Measurements from ENCODE around the gene CTU2. TPM values are rescaled to one million over a fixed set of nuclear protein-coding genes. Genes with fewer than 3 reads are reported as not detected.

Gene CTU2
- polyA plus RNA-seq, 1 donor (not counting 4 experiments of a cell fraction or from before 2014, with no cell fraction given): 6.3 TPM

DNA sequence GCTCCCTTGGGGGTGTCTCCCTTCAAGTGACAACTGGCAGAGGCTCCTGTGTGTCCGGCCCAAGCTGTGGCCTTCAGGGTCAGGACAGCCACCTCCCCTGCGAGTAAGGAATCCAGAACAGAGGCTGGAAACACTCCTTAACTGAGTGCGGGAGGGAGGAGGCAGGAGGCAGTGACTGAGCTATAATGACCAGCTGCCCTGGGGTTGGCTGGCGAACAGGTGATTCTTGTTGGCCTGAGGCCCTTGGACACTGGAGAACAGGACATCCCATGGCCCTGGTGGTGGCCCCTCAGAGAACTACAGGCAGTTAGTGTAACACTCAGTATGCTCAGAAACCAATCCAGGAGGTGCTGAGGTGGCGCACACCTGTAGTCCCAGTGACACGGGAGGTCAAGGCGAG lies 10.6 kb upstream of the CTU2 start:
- no peak overlapping the region for H3K4me2 ChIP-seq (ENCODE audit: control insufficient read depth, extremely low read depth, insufficient read depth, low read depth, low read length)
- H3K9me1 ChIP-seq (ENCODE audit: control insufficient read depth, extremely low read depth, insufficient read depth, low read length): no peaks in the 10 kb centered on the region
- no peaks in the 10 kb centered on the region for H3K79me2 ChIP-seq (ENCODE audit: control insufficient read depth, insufficient read depth, low read length)
- no peaks in the 10 kb centered on the region for H3K4me1 ChIP-seq (ENCODE audit: control insufficient read depth, extremely low read depth, insufficient read depth, low read length)
- no peaks in the 10 kb centered on the region for H4K20me1 ChIP-seq (ENCODE audit: control insufficient read depth, extremely low read depth, insufficient read depth, low read length)
- no peak overlapping the region for H3K27ac ChIP-seq (ENCODE audit: control insufficient read depth, insufficient read depth, low read length)
- FAIRE-seq (no peak), DNase-seq (ENCODE audit: low read depth, low spot score) (no peak)
- H3K9ac ChIP-seq (ENCODE audit: control insufficient read depth, extremely low read depth, insufficient read depth, low read length): no peak overlapping the region
- H3K9me3 ChIP-seq (ENCODE audit: control insufficient read depth, low read depth, low read length): no peaks in the 10 kb centered on the region
- no peak overlapping the region for H2AFZ ChIP-seq (ENCODE audit: control insufficient read depth, low read length)
- dilution Hi-C loops (cut with MboI; ENCODE audit: extremely low pct_ligation_motif_present, low sequenced_read_pairs): no loop called here
- no peak overlapping the region for H3K4me3 ChIP-seq (ENCODE audit: control insufficient read depth in 2 of 3, extremely low read depth in 1 of 3, insufficient read depth in 2 of 3, low read depth in 1 of 3, low read length in 3 of 3)
- H3K36me3 ChIP-seq (ENCODE audit: control insufficient read depth in 2 of 2, extremely low read depth in 1 of 2, insufficient read depth in 2 of 2, low read length in 2 of 2): peaks cover 2 to 4% of the 10 kb centered on the region in 2 experiments
- TF ChIP-seq, protein P1, sequence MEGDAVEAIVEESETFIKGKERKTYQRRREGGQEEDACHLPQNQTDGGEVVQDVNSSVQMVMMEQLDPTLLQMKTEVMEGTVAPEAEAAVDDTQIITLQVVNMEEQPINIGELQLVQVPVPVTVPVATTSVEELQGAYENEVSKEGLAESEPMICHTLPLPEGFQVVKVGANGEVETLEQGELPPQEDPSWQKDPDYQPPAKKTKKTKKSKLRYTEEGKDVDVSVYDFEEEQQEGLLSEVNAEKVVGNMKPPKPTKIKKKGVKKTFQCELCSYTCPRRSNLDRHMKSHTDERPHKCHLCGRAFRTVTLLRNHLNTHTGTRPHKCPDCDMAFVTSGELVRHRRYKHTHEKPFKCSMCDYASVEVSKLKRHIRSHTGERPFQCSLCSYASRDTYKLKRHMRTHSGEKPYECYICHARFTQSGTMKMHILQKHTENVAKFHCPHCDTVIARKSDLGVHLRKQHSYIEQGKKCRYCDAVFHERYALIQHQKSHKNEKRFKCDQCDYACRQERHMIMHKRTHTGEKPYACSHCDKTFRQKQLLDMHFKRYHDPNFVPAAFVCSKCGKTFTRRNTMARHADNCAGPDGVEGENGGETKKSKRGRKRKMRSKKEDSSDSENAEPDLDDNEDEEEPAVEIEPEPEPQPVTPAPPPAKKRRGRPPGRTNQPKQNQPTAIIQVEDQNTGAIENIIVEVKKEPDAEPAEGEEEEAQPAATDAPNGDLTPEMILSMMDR (optimal IDR thresholded peaks at IDR 0.05 in 1 of 3, IDR thresholded peaks at IDR 0.05 in 1 of 3, conservative IDR thresholded peaks at IDR 0.05 in 1 of 3; ENCODE audit: extremely low read depth in 1 of 3, insufficient read depth in 2 of 3, low read length in 3 of 3): no peak
- TF ChIP-seq EZH2 (IDR thresholded peaks at IDR 0.05; ENCODE audit: low read length): no peak
- H3K27me3 ChIP-seq (ENCODE audit: control insufficient read depth, extremely low read depth, insufficient read depth, low read length): peaks cover 36% of the 10 kb centered on the region

DNA sequence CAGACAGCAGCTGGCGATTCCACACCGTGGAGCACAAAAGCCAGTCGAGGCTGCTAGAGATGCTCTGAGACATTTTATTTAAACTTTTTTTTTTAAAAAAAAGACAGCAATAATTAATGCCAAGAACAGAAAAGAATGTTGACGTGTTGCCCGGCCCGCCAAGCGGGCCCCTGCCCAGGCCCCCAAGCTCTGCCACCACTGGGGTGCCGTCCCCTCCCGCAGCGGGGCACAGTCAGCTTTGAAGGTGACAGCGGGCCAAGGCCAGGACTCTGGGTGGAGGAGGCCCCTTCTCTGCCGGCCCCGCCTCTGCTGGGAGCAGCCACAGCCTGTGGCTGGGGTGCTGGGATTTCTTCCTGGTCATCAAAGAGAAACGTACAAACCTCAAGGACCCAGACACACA lies 9.9 kb upstream of the CTU2 start:
- Histone ChIP-seq H3K79me2 (ENCODE audit: control insufficient read depth, insufficient read depth, low read length) (no peaks in the 10 kb centered on the region), H3K4me1 (ENCODE audit: control insufficient read depth, extremely low read depth, insufficient read depth, low read length) (no peaks in the 10 kb centered on the region), H3K9me3 (ENCODE audit: control insufficient read depth, low read depth, low read length) (no peaks in the 10 kb centered on the region), H3K4me3 (ENCODE audit: control insufficient read depth in 2 of 3, extremely low read depth in 1 of 3, insufficient read depth in 2 of 3, low read depth in 1 of 3, low read length in 3 of 3) (no peak overlapping the region), H3K9ac (ENCODE audit: control insufficient read depth, extremely low read depth, insufficient read depth, low read length) (no peak overlapping the region), H3K27me3 (ENCODE audit: control insufficient read depth, extremely low read depth, insufficient read depth, low read length) (peaks cover 30% of the 10 kb centered on the region), H3K36me3 (ENCODE audit: control insufficient read depth in 2 of 2, extremely low read depth in 1 of 2, insufficient read depth in 2 of 2, low read length in 2 of 2) (peaks cover 2 to 4% of the 10 kb centered on the region in 2 experiments), H4K20me1 (ENCODE audit: control insufficient read depth, extremely low read depth, insufficient read depth, low read length) (no peaks in the 10 kb centered on the region), H3K9me1 (ENCODE audit: control insufficient read depth, extremely low read depth, insufficient read depth, low read length) (no peaks in the 10 kb centered on the region), H3K4me2 (ENCODE audit: control insufficient read depth, extremely low read depth, insufficient read depth, low read depth, low read length) (no peak overlapping the region), H3K27ac (ENCODE audit: control insufficient read depth, insufficient read depth, low read length) (no peak overlapping the region), H2AFZ (ENCODE audit: control insufficient read depth, low read length) (no peak overlapping the region)
- FAIRE-seq: no peak
- no peak for DNase-seq (ENCODE audit: low read depth, low spot score)
- no peak for TF ChIP-seq EZH2 (IDR thresholded peaks at IDR 0.05; ENCODE audit: low read length)
- TF ChIP-seq, protein P1 (optimal IDR thresholded peaks at IDR 0.05 in 1 of 3, IDR thresholded peaks at IDR 0.05 in 1 of 3, conservative IDR thresholded peaks at IDR 0.05 in 1 of 3; ENCODE audit: extremely low read depth in 1 of 3, insufficient read depth in 2 of 3, low read length in 3 of 3): no peak
- dilution Hi-C loops (cut with MboI; ENCODE audit: extremely low pct_ligation_motif_present, low sequenced_read_pairs): no loop called here

Measured in keratinocyte (primary cell).